Stimulated activated CD4-positive, alpha-beta T cell treated with anti-CD3 and anti-CD28 coated beads, Interleukin-12 subunit alpha, Interleukin-12 subunit beta, amount 100 ng/mL, for 4 hours (primary cell): Measurements from ENCODE around the gene RAB6D.
"Not testable (repeated sequence)": the region's sequence is repeated elsewhere in the genome, so short reads cannot be mapped to it uniquely, and the experiment has no call there.

Source experiments
- DNase-seq: peaks from one replicate; pipeline ENCODE4 v3.0.0-alpha.2; 2020

Gene RAB6D

DNA sequence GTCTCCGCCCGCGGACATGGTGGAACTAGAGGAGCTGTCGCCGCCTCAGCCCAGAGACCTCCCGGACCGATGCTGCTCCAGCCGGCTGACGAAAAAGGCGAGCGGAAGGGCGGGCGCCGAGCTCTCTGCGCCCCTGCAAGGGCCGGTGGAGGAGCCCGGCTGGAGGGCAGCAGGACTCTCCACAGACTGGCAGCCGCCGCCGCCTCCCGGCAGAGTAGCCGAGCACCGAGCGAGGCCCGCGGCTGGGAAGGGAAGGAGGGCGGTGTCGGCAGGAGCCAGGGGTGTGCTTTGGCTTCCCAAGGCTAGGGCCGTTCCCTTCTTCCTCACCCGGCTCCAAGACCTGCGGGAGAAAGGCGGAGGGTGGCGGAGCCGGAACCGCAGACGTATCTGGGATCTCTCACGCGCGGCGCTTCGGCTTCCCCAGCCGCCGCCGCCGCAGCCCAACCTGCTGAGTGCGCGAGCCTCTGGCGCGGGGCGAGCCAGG lies at the start of gene RAB6D:
RAB6D (minus strand) TSS at position 466 of the 484 bp plus-strand sequence; CDS start at position 18, 448 bp downstream.
- DNase-seq = not testable (repeated sequence)

DNA sequence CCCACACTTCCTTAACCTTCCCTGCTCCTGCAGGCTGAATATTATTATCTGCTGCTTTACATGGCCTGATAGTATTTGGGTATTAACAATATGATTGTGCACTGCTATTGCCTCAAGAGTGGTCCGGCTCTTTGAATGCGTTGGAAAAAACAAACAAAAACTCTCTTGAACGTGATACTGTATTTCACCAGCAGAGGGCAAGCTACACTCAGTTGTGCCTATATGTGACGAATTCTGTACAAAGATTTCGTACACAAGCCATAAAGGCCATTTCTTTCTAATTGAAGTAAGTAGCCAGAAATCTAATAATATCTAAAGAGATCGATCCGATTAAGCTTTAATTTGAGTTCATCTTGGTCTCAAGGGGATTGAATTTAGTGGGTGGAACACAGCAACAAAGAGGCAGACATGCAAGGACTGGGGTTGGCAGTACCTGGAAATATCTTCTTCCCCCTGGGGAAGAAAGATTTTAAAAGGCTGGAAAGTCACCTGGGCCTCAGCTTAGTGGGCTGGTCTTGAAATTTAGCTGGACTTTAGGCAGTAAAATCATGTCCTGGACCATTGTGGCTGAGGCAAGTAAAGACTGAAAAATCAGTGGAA lies 49.3 kb upstream of the RAB6D start:
- DNase-seq = no peak

GRCh38 chr2:131410173-131410572 lies 46.2 kb upstream of the RAB6D start:
- no peak for DNase-seq

DNA sequence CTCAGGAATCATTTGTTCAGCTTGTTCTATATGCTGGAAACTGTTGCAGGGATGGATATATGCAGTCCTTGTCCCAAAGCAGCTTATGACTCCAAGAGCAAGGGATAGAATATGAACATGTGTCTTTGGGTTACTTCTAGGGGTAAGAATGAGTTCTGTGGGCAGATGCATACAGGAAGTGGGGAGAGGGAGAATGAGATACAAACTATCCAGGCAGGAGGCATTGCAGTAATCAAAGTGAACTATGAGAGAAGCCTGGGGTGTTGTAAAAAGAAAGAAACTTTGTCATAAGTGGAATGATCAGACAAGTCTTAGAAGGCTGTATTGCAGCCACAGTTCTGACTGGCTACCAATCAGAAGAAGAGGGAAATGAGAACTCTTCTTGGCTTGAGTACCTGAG lies 44.8 kb upstream of the RAB6D start:
- DNase-seq = no peak

DNA sequence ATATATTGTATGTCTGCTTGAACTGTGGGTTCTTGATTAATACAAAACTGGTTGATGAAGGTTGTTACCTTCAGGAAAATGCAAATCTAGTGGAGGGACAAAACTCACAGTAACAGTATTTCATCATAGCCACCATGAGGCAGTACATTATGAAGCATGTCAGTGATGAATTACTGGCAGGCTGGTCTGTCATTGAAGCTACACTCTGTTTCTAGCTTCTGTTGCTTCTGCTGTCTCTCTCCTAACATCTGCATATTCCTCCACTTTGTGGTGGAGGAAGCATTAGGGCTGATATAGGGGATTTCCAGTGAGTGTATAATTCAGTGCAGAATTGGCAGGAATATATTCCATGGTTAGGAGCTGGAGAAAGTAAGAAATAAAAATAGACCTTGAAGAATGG lies 44.2 kb upstream of the RAB6D start:
- DNase-seq = no peak

DNA sequence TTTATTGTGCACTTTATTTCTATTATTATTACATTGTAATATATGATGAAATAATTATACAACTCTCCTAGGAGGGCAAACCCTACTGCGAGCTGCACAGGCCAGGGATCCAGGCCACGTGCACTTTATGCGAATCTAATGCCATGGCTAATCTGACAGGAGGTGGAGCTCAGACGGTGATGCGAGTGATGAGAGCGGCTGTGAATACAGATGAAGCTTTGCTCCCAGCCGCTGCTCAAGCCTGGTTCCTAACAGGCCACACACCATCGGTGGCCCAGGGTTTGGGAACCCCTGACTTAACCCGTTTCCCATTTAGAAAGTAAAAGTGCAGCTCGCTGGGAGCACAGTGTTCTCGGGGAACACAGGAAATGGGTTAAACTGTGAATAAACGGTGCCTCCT lies 40.8 kb upstream of the RAB6D start:
- DNase-seq = no peak

DNA sequence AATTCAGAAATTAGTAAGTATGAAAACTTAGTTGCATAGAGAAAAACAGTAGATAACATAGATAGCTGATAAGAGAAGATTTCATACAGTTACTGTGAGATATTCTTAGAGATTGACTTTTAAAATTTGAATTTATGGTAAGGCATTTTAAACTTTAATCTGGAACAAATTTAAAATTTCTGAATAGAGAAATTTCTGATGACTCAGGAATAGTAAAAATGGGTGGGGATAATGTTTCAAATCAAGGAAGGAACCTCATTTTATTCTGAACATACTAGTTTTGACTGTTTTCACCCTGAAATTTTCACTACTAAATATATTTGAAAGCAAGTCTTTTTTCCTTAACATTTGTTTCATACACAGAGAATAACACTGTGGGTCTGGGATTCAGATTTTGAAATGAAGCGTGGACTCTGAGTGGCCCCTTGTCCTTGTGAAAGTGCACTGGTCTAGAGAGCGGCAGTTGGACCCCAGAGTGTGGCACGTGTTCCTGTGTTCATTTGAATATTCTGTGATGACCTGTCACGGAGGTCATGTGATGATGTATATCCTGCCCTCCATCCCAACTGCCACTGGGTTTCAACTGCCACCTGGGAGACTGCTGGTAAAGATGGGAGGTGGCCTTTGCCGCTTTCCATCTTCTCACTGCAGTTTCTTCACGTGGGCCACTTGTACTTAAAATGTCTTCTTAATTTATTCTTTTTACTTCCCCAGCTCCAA lies 38.5 kb upstream of the RAB6D start:
- no peak for DNase-seq

DNA sequence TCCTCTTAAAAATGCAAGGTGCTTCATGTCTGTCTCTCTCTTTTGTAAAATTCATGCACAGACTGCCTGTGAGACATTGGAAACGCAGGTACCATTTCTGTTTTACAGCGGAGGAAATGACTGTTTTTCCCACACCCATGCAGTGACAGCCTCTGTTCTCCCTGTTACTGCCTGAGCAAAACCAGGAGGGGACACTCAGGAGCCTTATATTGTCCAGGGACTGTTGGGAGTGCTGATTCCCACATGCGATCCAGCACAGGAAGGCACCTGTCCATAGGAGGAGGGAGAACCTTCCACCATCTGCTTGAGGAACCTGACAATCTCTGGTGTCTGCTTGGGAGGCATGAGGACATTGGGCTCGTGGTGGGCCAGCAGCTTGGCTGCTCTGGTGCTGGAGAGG lies 36.9 kb upstream of the RAB6D start:
- DNase-seq = no peak

DNA sequence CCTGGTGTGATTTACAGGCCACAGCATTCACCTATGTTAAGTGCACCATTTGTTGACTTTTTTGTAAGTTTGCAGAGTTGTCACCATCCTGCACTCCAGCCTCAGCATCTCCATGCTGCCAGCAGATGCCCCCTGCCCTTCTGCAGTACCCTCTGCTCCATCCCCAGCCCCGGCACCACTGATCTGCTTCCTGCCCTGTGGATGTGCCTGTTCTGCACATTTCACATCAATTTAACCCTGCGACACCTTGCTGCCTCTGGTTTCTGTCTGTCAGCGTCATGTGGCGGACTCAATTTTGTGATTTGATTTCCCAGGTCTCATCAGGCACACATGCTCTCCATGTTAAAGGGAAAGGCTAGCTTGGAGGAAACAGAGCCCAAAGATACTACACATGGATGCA lies 36.5 kb upstream of the RAB6D start:
- DNase-seq = not testable (repeated sequence)

DNA sequence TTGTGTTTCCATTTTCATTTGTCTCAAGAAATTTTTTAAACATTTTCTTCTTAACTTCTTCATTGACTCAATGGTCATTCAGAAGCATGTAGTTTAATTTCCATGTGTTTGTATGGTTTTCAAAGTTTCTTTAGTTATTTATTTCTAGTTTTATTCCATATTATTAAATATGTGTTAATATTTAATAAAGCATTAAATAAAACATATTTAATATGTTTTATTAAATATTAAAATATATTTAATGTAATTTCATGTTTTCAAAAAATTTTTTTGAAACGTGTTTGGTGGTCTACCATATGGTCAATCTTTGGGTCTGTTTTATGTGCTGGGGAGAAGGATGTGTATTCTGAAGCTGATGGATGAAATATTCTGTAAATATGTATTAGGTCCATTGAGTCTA lies 32.2 kb upstream of the RAB6D start:
- DNase-seq = not testable (repeated sequence)

DNA sequence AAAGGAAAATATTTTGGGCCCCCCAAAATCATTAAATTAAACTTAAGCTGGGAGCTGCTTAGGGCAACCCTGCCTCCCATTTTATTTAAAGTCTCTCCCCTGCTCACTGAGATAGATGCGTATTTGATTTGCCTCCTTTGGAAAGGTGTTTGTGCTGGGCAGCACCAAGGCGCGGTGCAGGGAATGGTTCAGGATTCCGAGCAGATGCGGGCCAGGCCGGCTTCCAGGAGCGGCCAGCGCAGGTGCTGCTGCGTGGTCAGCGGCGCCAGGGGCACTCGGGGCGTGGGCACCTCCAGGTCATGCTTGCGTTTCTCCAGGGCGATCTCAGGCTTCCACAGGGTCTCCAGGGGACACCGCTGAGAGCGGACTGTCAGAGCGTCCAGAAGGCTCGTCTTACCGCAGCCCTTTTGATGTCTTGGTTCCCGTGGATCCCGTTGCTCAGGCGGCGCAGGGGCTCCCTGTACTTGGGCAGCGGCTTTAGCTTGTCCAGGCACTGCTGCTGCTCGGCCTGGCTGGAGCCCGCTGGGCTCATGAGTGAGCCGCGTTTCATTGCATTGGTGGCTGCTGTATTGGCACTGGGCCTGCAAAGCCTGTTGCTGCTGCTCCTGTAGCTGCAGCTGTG lies 31.2 kb upstream of the RAB6D start:
- not testable (repeated sequence) for DNase-seq

DNA sequence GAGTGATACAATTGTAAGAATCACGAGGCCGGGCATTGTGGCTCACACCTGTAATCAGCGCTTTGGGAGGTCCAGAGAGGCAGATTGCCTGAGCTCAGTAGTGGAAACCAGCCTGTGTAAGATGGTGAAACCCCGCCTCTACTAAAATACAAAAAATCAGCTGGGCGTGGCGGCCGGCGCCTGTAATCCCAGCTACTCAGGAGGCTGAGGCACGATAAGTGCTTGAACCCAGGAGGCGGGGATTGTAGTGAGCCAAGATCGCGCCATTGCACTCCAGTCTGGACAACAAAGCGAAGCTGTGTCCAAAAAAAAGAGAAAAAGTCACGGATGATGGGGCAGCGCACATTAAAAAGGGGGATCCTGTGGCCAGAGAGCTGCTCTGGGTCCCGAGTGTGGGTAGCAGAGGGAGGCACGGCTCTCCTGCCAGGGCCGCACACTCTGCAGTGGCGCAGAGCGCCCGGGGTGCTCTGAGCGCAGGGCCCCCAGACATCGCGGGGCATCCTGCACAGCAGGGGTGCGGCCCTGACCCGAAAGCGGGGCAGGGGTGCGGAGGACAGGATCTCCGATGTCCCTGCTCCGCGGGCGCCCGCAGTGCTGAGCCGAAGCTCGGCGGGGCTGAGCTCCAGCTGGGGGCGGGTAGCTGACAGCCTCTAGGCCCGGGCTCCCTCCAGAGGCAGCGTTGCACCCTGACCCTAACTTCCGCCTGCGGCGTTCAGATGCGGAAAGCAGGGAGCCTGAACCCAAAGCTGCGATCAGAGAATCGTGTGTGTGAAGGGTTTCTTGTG lies 30.4 kb upstream of the RAB6D start:
- DNase-seq = no peak

- not testable (repeated sequence) for DNase-seq
Observed at GRCh38 chr2:131391953-131392352, 28.0 kb upstream of the RAB6D start.

DNA sequence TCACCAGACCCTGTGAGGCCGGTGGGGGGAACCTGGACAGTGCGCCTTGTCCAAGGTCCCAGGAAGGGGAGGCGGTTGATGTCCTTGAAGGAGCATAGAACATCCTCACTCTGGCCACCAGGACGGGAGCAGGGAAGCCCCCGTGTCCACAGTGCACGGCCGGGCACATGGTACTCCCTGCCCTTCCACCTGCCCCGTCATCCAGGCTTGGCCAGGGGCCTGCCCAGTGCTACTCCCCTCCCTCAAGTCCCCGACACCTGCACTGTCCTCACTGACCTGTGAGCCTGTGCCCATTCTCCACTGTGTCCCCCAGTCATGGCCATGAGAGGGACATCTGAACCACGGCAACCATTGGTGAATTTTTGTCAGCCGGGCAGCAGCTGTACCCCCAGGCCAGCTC lies 27.5 kb upstream of the RAB6D start:
- not testable (repeated sequence) for DNase-seq

DNA sequence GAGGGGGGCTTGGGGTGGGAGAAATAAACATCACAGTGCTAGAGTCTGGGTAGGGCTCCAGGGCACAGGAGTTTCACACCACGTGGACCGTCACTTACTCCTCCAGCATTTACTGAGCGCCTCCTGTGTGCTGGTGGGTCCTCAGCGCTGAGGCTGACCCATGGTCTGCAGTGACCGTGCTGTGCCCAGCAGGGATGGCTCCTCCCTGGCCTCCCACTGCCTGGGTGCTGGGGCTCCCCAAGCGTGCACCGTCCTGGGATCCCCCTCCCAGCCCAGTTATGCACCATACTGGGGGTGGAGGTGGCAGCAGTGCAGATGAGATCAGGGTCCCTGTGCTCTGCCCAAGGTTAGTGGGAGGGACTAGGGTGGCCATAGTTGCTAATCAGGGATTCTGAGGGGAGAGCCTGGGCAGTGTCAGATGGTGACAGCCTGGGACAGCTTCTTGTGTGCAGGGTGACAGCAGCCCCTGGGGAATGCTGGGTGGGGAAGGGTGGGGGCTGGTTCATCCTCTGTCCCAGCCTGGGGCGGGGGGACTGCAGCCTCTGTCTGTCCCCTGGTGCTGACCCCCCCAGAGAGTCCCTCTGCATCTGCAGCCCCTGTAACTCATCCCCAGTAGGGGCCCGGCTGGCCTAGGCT lies 26.6 kb upstream of the RAB6D start:
- not testable (repeated sequence) for DNase-seq

DNA sequence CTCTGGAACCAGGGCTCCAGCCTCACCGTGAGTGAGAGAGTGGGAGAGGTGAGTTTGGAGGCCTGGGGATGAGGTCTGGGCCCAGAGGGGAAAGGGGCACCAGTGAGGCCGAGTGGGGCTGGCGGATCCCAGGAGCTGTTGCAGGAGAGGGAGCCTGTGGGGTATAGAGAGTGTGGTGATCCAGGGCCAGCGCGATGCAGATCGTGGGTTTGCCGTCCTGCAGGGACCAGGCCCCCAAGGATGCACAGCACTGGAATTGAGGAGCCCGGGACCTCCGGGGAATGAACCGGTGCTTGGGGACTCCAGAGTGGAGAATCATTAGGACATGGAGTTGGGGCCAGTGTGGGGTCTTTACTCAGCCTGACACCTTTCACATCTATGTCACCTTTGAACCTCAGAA lies 25.7 kb upstream of the RAB6D start:
- DNase-seq = no peak

DNA sequence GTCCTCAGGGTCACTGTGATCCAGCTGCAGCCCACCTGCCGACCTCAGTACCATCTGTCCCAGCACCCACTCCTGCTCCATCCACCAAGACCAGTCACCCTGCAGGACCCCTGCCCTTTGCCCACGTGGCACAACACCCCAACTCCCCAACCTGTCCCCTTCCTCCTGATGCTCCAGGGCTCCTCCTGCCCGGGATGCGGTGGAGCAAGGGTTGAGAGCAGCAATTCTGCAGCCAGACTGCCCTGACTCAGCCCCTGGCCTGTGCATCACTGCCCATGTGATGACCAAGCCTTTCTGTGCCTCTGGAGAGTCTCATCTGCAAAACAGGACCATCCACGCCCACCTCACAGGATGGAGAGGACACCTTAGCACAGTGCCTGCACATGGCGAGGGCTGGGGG lies 24.9 kb upstream of the RAB6D start:
- DNase-seq = not testable (repeated sequence)

GRCh38 chr2:131373111-131373510 lies 9.1 kb upstream of the RAB6D start:
- not testable (repeated sequence) for DNase-seq

DNA sequence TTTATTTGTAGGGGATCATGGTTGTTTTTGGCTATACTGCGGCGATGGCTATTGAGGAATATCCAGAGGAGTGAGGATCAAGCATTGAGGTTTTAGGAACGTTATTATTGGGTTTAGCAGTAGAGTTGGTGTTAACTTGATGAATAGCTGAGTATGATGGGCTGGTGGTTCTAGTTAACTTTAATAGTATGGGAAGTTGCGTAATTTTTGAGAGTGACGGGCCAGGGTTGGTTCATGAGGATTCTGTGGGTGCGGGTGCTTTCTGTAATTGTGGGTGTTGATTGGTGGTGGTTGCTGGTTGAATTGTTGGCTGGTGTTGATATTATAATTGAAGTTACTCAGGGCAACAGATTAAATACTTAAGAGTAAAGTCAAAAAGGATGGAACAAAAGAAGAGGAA lies 6.0 kb upstream of the RAB6D start:
- DNase-seq = no peak

GRCh38 chr2:131368493-131369066 lies 4.6 kb upstream of the RAB6D start:
- not testable (repeated sequence) for DNase-seq

DNA sequence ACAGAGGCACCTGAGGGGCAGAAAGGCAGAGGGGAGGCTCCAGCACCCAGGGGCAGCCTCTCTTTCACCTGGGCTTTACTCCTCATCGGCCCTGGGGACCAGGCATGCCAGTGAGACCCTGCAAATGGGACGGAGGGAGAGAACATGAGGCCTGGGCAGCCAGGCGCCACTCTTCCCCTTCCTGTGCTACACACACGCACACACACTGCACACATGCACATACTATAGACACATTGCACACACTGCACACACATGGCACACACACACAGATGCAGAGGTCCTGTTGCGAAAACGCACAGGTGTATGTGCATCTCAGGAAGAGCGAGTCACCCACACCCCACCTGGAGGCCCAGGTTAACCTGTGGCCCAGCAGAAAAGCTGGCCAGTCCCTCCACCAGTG lies 3.4 kb upstream of the RAB6D start:
- no peak for DNase-seq

DNA sequence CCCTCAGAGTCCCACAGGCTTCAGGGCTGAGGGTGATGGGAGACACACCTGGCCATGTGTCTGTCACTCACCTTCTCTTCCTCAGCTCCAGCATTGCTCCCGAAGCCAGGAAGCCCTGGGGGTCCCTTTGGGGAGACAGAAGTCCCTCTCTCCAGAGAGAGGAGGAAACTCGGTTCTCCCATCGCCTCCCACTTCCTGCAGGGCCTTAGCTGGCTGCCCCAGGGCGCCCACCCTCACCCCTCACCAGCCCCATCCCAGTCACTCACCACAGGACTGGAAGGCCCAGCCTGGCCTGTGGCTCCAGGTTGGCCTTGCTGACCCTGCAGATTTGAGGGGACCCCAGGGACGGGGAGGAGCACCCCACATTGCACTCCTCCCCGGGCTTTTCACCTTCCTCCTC lies 2.7 kb upstream of the RAB6D start:
- no peak for DNase-seq
